Measurements from ENCODE around the gene SOSTDC1.
A peak's percentile ranks its signal among the peaks of the same experiment; 100 is the strongest.

The SOSTDC1 gene

DNA sequence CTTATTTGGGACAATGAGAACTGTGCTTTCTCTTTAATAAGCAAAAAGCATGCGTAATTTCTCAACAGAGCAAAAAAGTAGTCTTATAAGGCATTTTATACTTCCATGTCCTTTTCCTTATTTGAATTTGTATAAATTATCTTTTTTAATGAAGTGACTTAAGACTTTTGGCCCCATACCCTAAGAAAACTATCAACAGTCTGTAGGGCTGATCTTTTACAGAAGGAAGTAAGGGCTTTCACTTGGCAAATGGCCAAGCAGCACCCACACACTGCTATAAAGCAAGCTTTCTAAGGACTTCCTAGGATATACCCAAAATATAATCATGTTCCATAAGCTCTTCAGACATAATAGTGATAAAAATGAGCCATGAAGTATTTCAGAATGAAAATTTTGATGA, 47.6 kb downstream of the SOSTDC1 start:
- peak; percentile 2 for DNase-seq

DNA sequence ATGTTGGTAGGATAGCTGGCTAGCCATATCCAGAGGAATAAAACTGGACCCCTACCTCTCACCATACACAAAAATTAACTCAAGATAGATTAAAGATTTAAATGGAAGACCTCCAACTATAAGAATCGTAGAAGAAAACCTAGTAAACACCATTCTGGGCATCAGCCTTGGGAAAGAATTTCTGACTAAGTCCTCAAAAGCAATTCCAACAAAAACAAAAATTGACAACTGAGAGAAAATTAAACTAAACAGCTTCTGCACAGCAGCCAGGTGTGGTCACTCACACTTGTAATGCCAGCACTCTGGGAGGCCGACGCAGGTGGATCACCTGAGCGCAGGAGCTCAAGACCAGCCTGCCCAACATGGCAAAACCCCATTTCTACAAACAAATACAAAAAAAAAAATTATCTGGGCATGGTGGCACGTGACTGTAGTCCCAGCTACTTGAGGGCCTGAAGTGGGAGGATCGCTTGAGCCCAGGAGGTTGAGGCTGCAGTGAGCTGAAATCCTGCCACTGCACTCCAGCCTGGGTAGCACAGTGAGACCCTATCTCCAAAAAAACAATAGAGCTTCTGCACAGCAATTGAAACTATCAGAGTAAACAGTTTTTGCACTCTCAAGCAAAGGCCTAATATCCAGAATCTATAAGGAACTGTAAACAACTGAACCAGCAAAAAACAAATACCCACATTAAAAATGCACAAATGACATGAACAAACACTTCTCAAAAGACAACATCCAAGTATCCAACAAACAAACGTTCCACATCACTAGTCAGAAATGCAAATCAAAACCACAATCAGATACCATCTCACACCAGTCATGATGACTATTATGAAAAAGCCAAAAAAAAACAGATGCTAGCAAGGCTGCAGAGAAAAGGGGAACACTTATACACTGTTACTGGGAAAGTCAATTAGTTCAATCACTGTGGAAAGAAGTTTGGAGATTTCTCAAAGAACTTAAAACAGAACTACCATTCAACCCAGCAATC, 49.0 kb downstream of the SOSTDC1 start:
- no peak for DNase-seq

DNA sequence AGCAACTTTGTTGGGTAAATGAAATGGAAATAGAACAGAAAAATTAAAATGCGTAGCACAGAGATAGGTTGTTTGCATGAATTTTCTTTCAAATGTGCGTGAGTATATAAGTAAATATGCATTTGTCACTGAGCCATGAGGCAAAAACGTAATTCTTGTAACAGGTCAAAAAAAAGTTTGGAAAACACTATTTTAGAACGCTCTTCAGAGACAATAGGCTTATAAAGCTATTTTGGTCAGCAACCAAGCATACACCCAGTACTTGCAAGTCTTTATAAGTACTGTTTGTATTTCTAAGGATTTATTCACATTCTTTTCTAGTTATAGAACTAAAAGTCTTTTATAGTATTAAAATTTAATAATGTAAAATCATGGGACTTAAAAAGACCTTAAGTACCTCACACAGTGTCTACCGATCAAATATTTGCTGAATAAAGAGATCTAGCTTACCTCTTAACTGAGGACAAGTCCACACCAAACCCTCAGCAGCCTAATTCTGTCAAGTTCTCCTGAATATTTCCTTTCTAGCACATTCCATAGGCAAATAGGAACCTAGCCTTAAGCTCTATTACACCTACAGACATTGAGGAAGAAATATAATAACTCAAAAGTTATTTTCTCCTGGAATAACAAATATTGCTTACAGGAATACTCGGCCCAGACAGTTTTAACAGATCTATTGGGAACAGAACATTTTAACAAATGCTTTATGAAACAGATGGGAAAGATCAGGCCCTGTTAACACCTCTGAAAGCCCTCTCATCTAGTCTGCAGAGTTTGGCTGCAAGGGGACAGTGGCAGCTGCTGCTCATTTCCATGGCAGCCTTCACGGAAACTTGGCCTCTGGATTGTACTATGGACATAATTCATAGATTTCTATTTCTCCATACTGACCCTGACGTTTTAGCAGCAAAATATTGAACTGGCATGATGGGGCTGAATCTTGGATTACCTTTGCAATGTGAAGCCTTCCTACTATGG, 53.0 kb downstream of the SOSTDC1 start:
- no peak for DNase-seq

All from NCI-H2171 treated with DMSO at 0.1 percent for 48 hours (cell line).